ENCODE data around the gene DEUP1.

The DEUP1 gene

GRCh38 chr11:93480756-93481155 lies 150.2 kb downstream of the DEUP1 start:
- no peak for DNase-seq

DNA sequence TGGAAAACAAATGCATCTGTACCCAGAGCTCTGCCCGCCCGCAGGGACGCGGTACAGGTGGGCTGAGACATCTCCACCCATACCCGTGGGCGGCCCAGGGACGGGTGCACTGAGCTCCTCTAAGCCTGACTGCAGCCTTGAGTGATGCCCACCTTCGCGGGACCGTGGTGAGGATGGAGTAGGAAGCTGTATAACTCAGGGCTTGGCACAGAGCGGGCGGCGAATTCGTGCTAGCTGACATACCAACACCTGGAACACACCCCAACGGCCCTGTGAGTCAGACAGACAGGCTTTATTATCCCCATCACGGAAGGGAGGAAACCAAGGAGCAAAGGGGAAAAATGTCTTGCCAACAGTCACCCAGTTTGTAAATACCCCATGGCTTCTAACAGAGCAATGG lies 150.7 kb downstream of the DEUP1 start:
- no peak for DNase-seq

- DNase-seq: no peak
These were observed 151.2 kb downstream of the DEUP1 start for GRCh38 chr11:93481696-93482095.

DNA sequence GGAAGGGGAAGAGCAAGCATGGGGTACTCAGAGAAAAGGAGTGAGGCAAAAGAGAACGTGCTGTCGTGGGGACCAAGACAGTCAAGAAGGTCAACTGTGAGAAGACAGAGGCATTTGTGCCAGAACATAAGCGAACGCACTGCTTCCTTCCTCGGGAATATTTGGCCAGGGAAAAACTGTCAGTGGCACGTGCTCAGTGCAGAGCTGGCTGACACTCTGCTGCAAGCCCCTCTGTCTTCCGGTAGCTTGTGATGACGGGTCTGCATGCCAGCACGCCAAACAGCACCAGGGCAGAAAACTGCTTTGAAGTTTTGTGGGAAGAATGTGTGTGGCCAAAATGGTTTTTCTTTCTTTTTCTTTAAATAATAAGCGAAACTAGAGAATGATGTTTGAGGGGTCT lies 152.0 kb downstream of the DEUP1 start:
- DNase-seq: no peak

GRCh38 chr11:93484716-93485115 lies 154.2 kb downstream of the DEUP1 start:
- peak; percentile 21 for DNase-seq

DNA sequence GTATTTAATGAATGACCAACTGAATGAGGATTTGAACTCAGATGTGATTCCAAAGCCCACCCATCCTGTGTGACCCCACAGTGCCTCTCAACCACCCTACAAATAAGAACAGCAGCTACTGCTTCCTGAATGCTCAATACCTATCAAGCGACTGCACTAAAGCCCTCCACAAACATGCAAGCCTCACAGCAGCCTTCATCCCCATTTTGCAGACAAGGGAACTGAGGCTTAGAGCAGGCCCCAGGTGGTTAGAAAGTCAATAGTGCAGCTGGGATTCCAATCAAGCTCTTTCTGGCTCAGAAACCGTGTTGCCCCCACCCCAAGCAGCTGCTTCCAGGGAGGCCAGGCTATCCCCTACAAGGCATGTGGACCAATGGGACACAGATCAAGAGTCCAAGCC lies 155.4 kb downstream of the DEUP1 start:
- DNase-seq: no peak

GRCh38 chr11:93487032-93487483 lies 156.5 kb downstream of the DEUP1 start:
- DNase-seq: peak; percentile 81
